Coronary artery (tissue), 2 donors: Measurements from ENCODE around the gene CDC14A.

Source experiments
- DNase-seq: peaks from one replicate; pipeline ENCODE4 v3.0.0-alpha.2; 2017; ENCODE audit warnings: low spot score
- H3K27ac ChIP-seq, 2 donors: fragments of 200-600 bp; sonication (generic); one replicate each; pipeline ENCODE4 v1.5.1; 2016 to 2019
- H3K4me3 ChIP-seq: fragments of 200-600 bp; sonication (generic); 2 replicates; pipeline ENCODE4 v1.5.1; 2016; ENCODE audit warnings: mild to moderate bottlenecking, moderate library complexity
- TF ChIP-seq, protein P1 (sequence below): fragments of 200-600 bp; sonication (generic); IDR thresholded peaks from one replicate; pipeline ENCODE4 v1.5.1; 2019; ENCODE audit warnings: antibody characterized with exemption

CDC14A gene

DNA sequence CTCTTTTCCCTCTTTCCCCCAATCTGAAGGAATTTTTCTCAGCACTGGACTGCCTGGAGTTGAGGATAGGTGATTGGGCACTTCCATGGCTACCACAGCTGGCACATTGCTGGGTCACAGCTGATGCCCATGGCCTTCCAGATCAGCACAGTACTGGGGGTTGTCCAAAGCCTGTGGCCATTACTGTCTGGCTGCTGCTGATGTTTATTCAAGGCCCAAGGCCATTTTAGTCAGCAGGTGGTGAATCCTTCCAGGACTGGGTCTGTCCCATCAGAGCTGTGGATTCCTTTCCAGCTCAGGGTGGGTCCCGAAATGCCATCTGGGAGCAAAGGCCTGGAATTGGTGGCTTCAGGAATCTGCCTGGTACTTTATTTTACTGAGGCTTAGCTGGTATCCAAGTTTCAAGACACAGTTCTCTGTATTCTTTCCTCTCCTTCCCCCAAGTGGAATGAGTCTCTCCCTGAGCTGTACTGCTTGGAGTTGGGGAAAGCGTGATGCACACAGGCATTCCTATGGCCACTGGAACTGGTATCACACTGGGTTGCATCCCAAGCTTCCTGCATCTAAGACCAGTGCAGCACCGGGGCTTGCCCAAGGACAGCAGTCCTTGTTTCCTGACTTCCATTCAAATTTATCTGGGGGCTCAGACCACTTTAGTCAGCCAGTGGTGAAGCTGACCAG, 204.8 kb downstream of the CDC14A start:
- Histone ChIP-seq H3K27ac (no peak overlapping the region), H3K4me3 (no peak overlapping the region)
- DNase-seq, result no peak
- TF ChIP-seq, protein P1, sequence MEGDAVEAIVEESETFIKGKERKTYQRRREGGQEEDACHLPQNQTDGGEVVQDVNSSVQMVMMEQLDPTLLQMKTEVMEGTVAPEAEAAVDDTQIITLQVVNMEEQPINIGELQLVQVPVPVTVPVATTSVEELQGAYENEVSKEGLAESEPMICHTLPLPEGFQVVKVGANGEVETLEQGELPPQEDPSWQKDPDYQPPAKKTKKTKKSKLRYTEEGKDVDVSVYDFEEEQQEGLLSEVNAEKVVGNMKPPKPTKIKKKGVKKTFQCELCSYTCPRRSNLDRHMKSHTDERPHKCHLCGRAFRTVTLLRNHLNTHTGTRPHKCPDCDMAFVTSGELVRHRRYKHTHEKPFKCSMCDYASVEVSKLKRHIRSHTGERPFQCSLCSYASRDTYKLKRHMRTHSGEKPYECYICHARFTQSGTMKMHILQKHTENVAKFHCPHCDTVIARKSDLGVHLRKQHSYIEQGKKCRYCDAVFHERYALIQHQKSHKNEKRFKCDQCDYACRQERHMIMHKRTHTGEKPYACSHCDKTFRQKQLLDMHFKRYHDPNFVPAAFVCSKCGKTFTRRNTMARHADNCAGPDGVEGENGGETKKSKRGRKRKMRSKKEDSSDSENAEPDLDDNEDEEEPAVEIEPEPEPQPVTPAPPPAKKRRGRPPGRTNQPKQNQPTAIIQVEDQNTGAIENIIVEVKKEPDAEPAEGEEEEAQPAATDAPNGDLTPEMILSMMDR, result no peak

DNA sequence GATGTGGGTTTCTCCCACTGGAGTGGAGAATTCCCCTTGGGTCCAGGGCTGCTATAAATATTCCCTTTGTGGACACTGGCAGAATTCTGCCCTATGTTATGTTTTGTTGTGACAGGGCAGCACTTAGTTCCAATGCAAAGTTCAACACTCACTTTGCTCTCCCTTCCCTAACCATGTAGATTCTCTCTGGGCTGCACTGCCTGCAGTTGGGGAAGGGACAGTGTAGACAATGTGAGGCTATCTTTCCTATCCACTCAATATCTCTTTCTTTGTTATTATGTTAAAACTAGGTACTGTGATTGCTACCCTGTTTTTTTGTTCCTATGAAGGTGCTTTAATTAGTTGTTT, 205.3 kb downstream of the CDC14A start:
- H3K4me3 ChIP-seq, result no peak overlapping the region
- TF ChIP-seq, protein P1, result no peak
- H3K27ac ChIP-seq, result no peak overlapping the region
- no peak for DNase-seq

DNA sequence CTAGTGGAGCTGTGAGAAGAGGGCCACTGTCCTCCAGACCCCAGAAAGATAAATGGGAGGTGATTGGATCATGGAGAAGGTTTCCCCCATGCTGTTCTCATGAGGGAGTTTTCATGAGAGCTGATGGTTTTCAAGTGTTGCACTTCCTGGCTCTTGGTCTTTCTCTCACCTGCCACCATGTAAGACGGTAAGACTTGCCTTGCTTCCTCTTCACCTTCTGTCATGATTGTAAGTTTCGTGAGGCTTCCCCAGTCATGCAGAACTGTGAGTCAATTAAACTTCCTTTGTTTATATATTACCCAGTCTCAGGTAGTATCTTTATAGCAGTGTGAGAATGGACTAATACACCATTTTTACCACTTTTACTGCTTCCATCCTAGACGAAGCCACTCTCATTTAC, 213.2 kb downstream of the CDC14A start:
- no peak overlapping the region for H3K4me3 ChIP-seq
- no peak overlapping the region for H3K27ac ChIP-seq
- TF ChIP-seq, protein P1, result no peak
- DNase-seq, result no peak

DNA sequence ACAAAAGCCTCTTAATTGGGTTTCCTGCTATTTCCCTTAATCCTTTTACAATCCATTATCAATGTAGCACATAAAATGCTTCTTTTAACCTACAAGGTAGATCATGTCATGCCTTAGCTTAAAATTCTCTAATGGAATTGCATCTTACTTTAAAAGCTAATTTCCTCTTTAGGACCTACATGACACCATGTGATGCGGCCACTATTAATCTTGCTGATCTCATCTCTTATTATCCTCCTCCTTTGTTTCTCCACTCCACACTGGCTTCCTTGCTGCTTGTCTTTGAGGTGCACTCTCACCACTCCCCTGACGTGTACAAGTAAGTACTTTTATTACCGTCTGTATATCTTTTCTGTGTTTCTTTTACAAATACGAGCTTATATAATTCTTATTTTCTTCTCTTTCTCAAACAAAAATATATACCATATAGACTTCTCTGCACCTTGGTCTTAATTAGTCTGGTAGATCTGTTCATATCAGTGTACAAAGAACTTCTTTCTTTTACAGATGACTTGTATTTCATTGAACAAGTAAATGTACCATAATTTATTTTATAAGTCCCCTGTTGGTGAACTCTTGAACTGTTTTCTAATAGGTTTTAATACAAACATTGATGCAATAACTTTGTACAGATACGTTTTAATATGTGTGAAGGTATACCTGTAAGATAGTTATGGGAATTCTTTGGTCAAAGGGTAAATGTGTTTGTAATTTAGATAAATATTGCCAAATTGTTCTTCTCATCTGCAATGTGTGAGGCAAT, 213.8 kb downstream of the CDC14A start:
- H3K27ac ChIP-seq, result no peak overlapping the region
- no peak overlapping the region for H3K4me3 ChIP-seq
- DNase-seq, result no peak
- TF ChIP-seq, protein P1, result no peak

DNA sequence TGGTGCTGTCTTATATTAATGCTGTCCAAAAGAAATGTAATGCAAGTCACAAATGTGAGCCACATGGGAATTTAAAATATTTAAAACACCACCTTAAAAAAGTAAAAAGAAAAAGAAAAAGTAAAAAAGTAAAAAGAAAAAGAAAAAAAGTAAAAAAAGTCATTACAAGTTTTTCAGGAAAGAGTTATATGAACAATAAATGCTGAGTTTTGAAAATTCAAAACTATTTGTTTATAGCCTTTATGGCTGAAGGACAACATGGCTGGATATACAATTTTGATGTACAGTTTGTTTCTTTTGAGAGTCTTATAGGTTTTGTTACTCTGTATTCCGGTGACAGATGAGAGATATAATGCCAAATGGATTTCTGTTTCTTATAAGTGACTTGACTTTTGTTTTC, 214.8 kb downstream of the CDC14A start:
- no peak overlapping the region for H3K27ac ChIP-seq
- TF ChIP-seq, protein P1, result no peak
- DNase-seq, result no peak

More for the DNA sequence above, 214.8 kb downstream of the CDC14A start:
- H3K4me3 ChIP-seq, result no peak overlapping the region
